ENCODE measurements around the gene KIF21B. TPM values are rescaled to one million over a fixed set of nuclear protein-coding genes. Genes with fewer than 3 reads are reported as not detected.

Gene KIF21B
- total RNA-seq, 1 experiment from 2014 or later = 2.6 TPM

GRCh38 chr1:201017828-201018163, 5.7 kb downstream of the KIF21B start:
- intact Hi-C loops (cut with micrococcal nuclease; ENCODE audit: unreplicated experiment) = no loop called here
- Mint-ChIP-seq H3K27ac (ENCODE audit: unreplicated experiment) (no peak overlapping the region), H3K36me3 (ENCODE audit: insufficient read depth, unreplicated experiment) (no peaks in the 10 kb centered on the region), H3K27me3 (ENCODE audit: insufficient read depth, unreplicated experiment) (peaks cover 3% of the 10 kb centered on the region), H3K4me1 (ENCODE audit: low read depth, unreplicated experiment) (peaks cover 24% of the 10 kb centered on the region), H3K4me3 (ENCODE audit: unreplicated experiment) (no peak overlapping the region), H3K9me3 (ENCODE audit: unreplicated experiment) (no peaks in the 10 kb centered on the region)
- peaks cover 16% of the 10 kb centered on the region for H3K4me1 ChIP-seq
- no peak for DNase-seq
- TF ChIP-seq CTCF (IDR thresholded peaks at IDR 0.05; ENCODE audit: insufficient read depth in 1 of 2, low read depth in 1 of 2, low read length in 1 of 2, severe bottlenecking in 1 of 2, unreplicated experiment in 1 of 2) = no peak
- ChIA-PET CTCF (no interaction called here), POLR2A (no interaction called here)
- H3K27me3 ChIP-seq (replicated peaks; ENCODE audit: control insufficient read depth, insufficient read depth, low read length) = no peaks in the 10 kb centered on the region; the same call in 1 of the 2 replicates
- no peaks in the 10 kb centered on the region for H3K9me3 ChIP-seq
- H3K36me3 ChIP-seq (ENCODE audit: control insufficient read depth, insufficient read depth, low read length) = no peaks in the 10 kb centered on the region
- H3K4me3 ChIP-seq (ENCODE audit: low read depth, low read length) = no peak overlapping the region
- BruUV-seq (replicated peaks) = no TSS peak

GRCh38 chr1:201016943-201017827, 6.3 kb downstream of the KIF21B start:
- peaks cover 16% of the 10 kb centered on the region for H3K4me1 ChIP-seq
- no TSS peak for BruUV-seq (replicated peaks)
- H3K27me3 ChIP-seq (replicated peaks; ENCODE audit: control insufficient read depth, insufficient read depth, low read length) = no peaks in the 10 kb centered on the region
- no peaks in the 10 kb centered on the region for H3K9me3 ChIP-seq
- H3K36me3 Mint-ChIP-seq (ENCODE audit: insufficient read depth, unreplicated experiment) = no peaks in the 10 kb centered on the region
- H3K36me3 ChIP-seq (ENCODE audit: control insufficient read depth, insufficient read depth, low read length) = no peaks in the 10 kb centered on the region
- no peak for DNase-seq
- ChIA-PET POLR2A (no interaction called here), CTCF (no interaction called here)
- intact Hi-C loops (cut with micrococcal nuclease; ENCODE audit: unreplicated experiment) = no loop called here
- no peak overlapping the region for H3K4me3 ChIP-seq (ENCODE audit: low read depth, low read length)
- H3K27ac Mint-ChIP-seq (ENCODE audit: unreplicated experiment) = no peak overlapping the region
- no peak overlapping the region for H3K4me3 Mint-ChIP-seq (ENCODE audit: unreplicated experiment)
- H3K27me3 Mint-ChIP-seq (ENCODE audit: insufficient read depth, unreplicated experiment) = no peaks in the 10 kb centered on the region
- TF ChIP-seq CTCF (IDR thresholded peaks at IDR 0.05; ENCODE audit: insufficient read depth in 1 of 2, low read depth in 1 of 2, low read length in 1 of 2, severe bottlenecking in 1 of 2, unreplicated experiment in 1 of 2) = no peak
- H3K9me3 Mint-ChIP-seq (ENCODE audit: unreplicated experiment) = no peaks in the 10 kb centered on the region
- peaks cover 19% of the 10 kb centered on the region for H3K4me1 Mint-ChIP-seq (ENCODE audit: low read depth, unreplicated experiment)

- TF ChIP-seq CTCF (IDR thresholded peaks at IDR 0.05; ENCODE audit: insufficient read depth in 1 of 2, low read depth in 1 of 2, low read length in 1 of 2, severe bottlenecking in 1 of 2, unreplicated experiment in 1 of 2) = no peak
- H3K36me3 Mint-ChIP-seq (ENCODE audit: insufficient read depth, unreplicated experiment) = no peaks in the 10 kb centered on the region
- no peak overlapping the region for H3K27ac Mint-ChIP-seq (ENCODE audit: unreplicated experiment)
- Histone ChIP-seq H3K27me3 (replicated peaks; ENCODE audit: control insufficient read depth, insufficient read depth, low read length) (no peaks in the 10 kb centered on the region), H3K9me3 (no peaks in the 10 kb centered on the region), H3K36me3 (ENCODE audit: control insufficient read depth, insufficient read depth, low read length) (no peaks in the 10 kb centered on the region), H3K4me3 (ENCODE audit: low read depth, low read length) (no peak overlapping the region), H3K4me1 (peaks cover 16% of the 10 kb centered on the region)
- POLR2A ChIA-PET = no interaction called here
- intact Hi-C loops (cut with micrococcal nuclease; ENCODE audit: unreplicated experiment) = no loop called here
- no TSS peak for BruUV-seq (replicated peaks)
- DNase-seq = no peak
- no peaks in the 10 kb centered on the region for H3K9me3 Mint-ChIP-seq (ENCODE audit: unreplicated experiment)
- H3K4me1 Mint-ChIP-seq (ENCODE audit: low read depth, unreplicated experiment) = peaks cover 19% of the 10 kb centered on the region
- no peak overlapping the region for H3K4me3 Mint-ChIP-seq (ENCODE audit: unreplicated experiment)
- CTCF ChIA-PET = interaction anchor here (1.1 kb wide), 1 partner anchor 45 kb away, joined by 5 read pairs; no protein-coding TSS in a partner anchor
- H3K27me3 Mint-ChIP-seq (ENCODE audit: insufficient read depth, unreplicated experiment) = no peaks in the 10 kb centered on the region
Observed at GRCh38 chr1:201016211-201016651, 7.3 kb downstream of the KIF21B start.
